ENCODE data around the gene PFDN5.

Gene PFDN5

DNA sequence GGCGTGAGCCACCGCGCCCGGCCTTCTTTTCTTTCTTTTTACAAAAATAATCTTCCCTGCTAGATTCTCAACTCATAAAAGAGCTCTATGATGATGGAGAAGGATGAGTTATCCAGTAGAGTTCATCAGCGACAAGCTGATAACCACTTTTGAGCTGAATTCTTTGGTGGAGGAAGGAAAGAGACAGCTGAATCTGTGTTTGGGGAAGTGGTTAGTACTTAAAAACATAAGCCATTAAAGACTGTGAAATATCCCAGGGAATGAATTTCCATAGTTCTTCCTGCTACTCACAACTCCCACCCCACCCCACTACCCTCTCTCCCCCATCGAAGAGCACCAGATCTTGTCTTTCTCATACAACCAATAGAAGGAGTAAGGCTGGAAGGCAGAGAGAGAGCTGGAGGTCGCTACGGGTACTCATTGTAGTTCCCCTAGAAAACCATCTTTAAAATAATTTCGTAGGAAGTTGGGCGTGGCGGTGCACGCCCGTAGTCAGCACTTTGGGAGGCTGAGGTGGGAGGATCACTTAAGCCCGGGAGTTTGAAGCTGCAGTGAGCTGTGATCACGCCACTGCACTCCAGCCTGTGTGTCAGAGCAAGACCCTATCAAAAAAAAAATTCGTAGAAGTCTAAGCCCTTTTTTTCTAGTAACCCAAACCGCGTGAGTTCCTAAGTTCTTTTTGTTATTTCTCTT is 27.9 kb upstream of the PFDN5 start:
- Histone ChIP-seq H3K4me3 (ENCODE audit: low read length in 2 of 2) (peak overlapping the region; percentile 88 to 90), H3K27me3 (ENCODE audit: control insufficient read depth in 1 of 2, insufficient read depth in 2 of 2, low read length in 2 of 2) (no peaks in the 10 kb centered on the region), H3K36me3 (ENCODE audit: control insufficient read depth in 2 of 2, insufficient read depth in 2 of 2, low read length in 2 of 2) (no peaks in the 10 kb centered on the region), H3K9me3 (ENCODE audit: control insufficient read depth in 2 of 2, low read length in 2 of 2) (no peaks in the 10 kb centered on the region), H3K9ac (ENCODE audit: low read length in 2 of 2) (peak overlapping the region; percentile 55 to 69), H3K4me1 (ENCODE audit: control insufficient read depth, insufficient read depth, low read length) (peaks cover 12% of the 10 kb centered on the region), H3K27ac (ENCODE audit: low read length) (no peak overlapping the region)

DNA sequence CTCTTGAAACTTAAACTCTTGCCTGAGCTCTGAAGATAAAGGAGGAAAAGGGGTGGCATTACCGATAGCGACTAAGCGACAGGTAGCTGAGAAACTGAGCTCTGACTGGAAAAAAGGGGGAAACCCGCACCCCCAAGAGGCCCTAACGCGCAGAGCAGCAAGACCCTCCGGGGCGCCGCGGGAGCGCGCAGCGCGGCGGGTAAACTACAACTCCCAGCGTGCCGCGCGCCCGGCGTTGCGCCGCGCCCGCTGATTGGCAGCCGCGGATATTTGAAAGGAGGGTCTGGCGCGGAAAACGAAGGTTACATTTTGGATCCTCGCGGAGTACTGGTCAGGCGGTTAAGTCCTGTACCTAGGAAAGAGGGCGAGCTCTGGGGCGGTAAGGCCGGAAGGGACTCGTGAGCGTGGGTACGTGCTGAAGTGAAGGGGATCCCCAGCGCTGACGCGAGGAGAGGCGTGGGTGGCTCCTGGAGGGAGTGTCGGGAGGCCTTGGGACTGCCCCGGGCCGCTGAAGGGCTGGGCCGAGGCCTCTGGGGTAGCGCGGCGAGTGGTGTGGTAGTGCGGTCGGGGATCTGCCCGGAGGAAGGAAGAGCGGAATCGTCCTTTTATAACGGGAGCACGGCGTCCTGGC is 27.2 kb upstream of the PFDN5 start, which contains the start of gene ESPL1:
Gene ESPL1 (plus strand): TSS at position 301 of the 631 bp plus-strand sequence. CDS start 468 bp downstream, outside the sequence.
- Histone ChIP-seq H3K36me3 (ENCODE audit: control insufficient read depth in 2 of 2, insufficient read depth in 2 of 2, low read length in 2 of 2) (no peaks in the 10 kb centered on the region), H3K27me3 (ENCODE audit: control insufficient read depth in 1 of 2, insufficient read depth in 2 of 2, low read length in 2 of 2) (no peaks in the 10 kb centered on the region), H3K27ac (ENCODE audit: low read length) (no peak within 1 kb of the TSS), H3K4me1 (ENCODE audit: control insufficient read depth, insufficient read depth, low read length) (peaks cover 12% of the 10 kb centered on the region), H3K9me3 (ENCODE audit: control insufficient read depth in 2 of 2, low read length in 2 of 2) (no peaks in the 10 kb centered on the region), H3K9ac (ENCODE audit: low read length in 2 of 2) (peak within 1 kb of the TSS; percentile 55 to 69), H3K4me3 (ENCODE audit: low read length in 2 of 2) (peak within 1 kb of the TSS; percentile 88 to 90)

DNA sequence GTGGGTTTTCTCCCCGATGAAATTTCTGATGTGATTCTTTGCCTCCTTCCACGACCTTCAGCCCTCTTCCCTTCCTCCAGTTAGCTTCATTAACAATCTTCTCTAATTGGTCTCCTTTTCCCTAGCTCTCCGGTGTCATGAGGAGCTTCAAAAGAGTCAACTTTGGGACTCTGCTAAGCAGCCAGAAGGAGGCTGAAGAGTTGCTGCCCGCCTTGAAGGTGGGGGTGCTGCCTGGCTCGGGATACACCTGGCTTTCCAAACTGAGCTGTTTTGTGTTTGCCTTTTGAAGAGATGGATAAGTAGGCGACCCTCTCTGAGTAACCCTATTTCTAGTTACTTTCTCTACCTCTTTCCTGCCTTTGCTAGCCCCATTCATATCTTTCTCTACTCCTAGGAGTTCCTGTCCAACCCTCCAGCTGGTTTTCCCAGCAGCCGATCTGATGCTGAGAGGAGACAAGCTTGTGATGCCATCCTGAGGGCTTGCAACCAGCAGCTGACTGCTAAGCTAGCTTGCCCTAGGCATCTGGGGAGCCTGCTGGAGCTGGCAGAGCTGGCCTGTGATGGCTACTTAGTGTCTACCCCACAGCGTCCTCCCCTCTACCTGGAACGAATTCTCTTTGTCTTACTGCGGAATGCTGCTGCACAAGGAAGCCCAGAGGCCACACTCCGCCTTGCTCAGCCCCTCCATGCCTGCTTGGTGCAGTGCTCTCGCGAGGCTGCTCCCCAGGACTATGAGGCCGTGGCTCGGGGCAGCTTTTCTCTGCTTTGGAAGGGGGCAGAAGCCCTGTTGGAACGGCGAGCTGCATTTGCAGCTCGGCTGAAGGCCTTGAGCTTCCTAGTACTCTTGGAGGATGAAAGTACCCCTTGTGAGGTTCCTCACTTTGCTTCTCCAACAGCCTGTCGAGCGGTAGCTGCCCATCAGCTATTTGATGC is 26.4 kb upstream of the PFDN5 start:
- no peaks in the 10 kb centered on the region for H3K9me3 ChIP-seq (ENCODE audit: control insufficient read depth in 2 of 2, low read length in 2 of 2)
- peak overlapping the region; percentile 88 to 90 for H3K4me3 ChIP-seq (ENCODE audit: low read length in 2 of 2)
- H3K27me3 ChIP-seq (ENCODE audit: control insufficient read depth in 1 of 2, insufficient read depth in 2 of 2, low read length in 2 of 2): no peaks in the 10 kb centered on the region
- H3K36me3 ChIP-seq (ENCODE audit: control insufficient read depth in 2 of 2, insufficient read depth in 2 of 2, low read length in 2 of 2): no peaks in the 10 kb centered on the region
- H3K27ac ChIP-seq (ENCODE audit: low read length): no peak overlapping the region
- peaks cover 12% of the 10 kb centered on the region for H3K4me1 ChIP-seq (ENCODE audit: control insufficient read depth, insufficient read depth, low read length)
- peak overlapping the region; percentile 55 for H3K9ac ChIP-seq (ENCODE audit: low read length in 2 of 2)

DNA sequence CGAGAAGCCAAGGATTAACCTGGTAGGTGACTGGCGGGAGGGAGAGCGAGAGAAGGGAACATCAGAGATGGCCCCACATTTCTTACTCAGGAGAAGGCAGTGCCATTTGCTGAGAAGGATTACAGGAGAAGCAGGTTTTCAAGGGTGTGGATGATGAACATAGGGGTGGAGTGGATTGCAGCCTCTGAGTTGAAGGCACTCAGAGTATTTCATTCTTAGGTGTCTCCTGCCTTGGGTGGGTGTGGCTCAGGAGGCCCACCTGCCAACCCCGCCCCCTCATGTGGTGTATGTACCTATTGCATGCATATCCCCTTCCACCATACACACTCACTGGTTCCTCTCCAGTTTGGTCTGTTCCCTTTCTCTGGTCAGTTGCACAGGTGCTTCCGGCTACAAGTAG is 20.9 kb upstream of the PFDN5 start:
- Histone ChIP-seq H3K36me3 (ENCODE audit: control insufficient read depth in 2 of 2, insufficient read depth in 2 of 2, low read length in 2 of 2) (no peaks in the 10 kb centered on the region), H3K27ac (ENCODE audit: low read length) (no peak overlapping the region), H3K4me3 (ENCODE audit: low read length in 2 of 2) (no peak overlapping the region), H3K9me3 (ENCODE audit: control insufficient read depth in 2 of 2, low read length in 2 of 2) (no peaks in the 10 kb centered on the region), H3K4me1 (ENCODE audit: control insufficient read depth, insufficient read depth, low read length) (no peaks in the 10 kb centered on the region), H3K27me3 (ENCODE audit: control insufficient read depth in 1 of 2, insufficient read depth in 2 of 2, low read length in 2 of 2) (no peaks in the 10 kb centered on the region), H3K9ac (ENCODE audit: low read length in 2 of 2) (no peak overlapping the region)

DNA sequence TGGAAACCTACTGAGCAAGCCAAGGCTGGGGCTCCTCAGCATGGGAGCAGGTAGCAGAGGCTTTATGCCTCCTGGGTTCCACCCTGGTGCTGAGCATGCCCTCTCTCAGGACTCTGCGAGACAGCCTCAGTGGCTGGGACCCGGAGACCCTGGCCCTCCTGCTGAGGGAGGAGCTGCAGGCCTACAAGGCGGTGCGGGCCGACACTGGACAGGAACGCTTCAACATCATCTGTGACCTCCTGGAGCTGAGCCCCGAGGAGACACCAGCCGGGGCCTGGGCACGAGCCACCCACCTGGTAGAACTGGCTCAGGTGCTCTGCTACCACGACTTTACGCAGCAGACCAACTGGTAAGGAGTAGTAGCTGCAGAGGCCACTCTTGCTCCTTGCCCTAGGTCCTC is 18.8 kb upstream of the PFDN5 start:
- no peak overlapping the region for H3K9ac ChIP-seq (ENCODE audit: low read length in 2 of 2)
- H3K4me3 ChIP-seq (ENCODE audit: low read length in 2 of 2): no peak overlapping the region
- no peaks in the 10 kb centered on the region for H3K4me1 ChIP-seq (ENCODE audit: control insufficient read depth, insufficient read depth, low read length)
- H3K27me3 ChIP-seq (ENCODE audit: control insufficient read depth in 1 of 2, insufficient read depth in 2 of 2, low read length in 2 of 2): no peaks in the 10 kb centered on the region
- H3K36me3 ChIP-seq (ENCODE audit: control insufficient read depth in 2 of 2, insufficient read depth in 2 of 2, low read length in 2 of 2): no peaks in the 10 kb centered on the region
- H3K27ac ChIP-seq (ENCODE audit: low read length): no peak overlapping the region
- H3K9me3 ChIP-seq (ENCODE audit: control insufficient read depth in 2 of 2, low read length in 2 of 2): no peaks in the 10 kb centered on the region

DNA sequence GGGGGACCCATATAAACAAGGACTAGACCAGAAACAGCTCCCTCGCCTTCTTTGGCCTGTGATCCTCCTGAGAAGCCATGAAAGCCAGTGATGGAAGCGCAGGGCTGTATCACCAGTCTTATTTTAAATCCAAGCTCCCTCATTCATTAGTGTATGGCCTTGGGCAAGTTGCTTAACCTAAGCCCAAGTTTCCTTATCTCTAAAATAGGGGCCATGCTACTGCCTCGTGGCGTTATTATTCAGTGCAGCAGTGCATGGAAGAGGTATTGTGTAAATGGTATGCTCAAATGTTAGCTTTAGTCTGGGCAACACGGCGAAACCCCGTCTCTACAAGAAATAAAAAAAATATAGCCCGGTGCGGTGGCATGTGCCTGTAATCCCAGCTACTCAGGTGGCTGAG is 17.4 kb upstream of the PFDN5 start:
- H3K4me3 ChIP-seq (ENCODE audit: low read length in 2 of 2): no peak overlapping the region
- no peak overlapping the region for H3K27ac ChIP-seq (ENCODE audit: low read length)
- H3K27me3 ChIP-seq (ENCODE audit: control insufficient read depth in 1 of 2, insufficient read depth in 2 of 2, low read length in 2 of 2): no peaks in the 10 kb centered on the region
- no peaks in the 10 kb centered on the region for H3K36me3 ChIP-seq (ENCODE audit: control insufficient read depth in 2 of 2, insufficient read depth in 2 of 2, low read length in 2 of 2)
- H3K4me1 ChIP-seq (ENCODE audit: control insufficient read depth, insufficient read depth, low read length): no peaks in the 10 kb centered on the region
- H3K9me3 ChIP-seq (ENCODE audit: control insufficient read depth in 2 of 2, low read length in 2 of 2): no peaks in the 10 kb centered on the region
- no peak overlapping the region for H3K9ac ChIP-seq (ENCODE audit: low read length in 2 of 2)

DNA sequence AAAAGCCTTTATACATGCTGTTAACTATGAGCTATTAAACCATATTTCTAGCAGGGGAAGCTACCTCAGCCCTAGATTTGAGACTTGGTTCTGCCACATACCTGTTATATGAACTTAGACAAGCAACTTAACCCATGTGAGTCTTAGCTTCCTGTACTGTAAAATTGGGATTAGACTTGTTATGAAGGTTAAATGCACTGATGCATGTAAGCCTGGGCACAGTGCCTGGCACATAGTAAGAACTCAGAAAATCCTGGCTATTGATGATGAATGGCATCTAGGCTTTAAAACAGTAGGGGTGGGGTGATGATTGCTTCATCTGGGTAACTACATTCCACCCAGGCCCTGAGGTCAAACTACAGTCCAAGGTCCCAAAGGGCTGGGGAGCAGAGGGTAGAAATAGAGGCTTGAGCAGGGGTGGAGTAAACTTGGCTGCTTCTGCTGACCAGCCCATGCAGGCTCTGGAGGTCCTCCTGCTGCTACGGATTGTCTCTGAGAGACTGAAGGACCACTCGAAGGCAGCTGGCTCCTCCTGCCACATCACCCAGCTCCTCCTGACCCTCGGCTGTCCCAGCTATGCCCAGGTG is 16.0 kb upstream of the PFDN5 start:
- no peaks in the 10 kb centered on the region for H3K9me3 ChIP-seq (ENCODE audit: control insufficient read depth in 2 of 2, low read length in 2 of 2)
- no peaks in the 10 kb centered on the region for H3K4me1 ChIP-seq (ENCODE audit: control insufficient read depth, insufficient read depth, low read length)
- no peaks in the 10 kb centered on the region for H3K27me3 ChIP-seq (ENCODE audit: control insufficient read depth in 1 of 2, insufficient read depth in 2 of 2, low read length in 2 of 2)
- no peaks in the 10 kb centered on the region for H3K36me3 ChIP-seq (ENCODE audit: control insufficient read depth in 2 of 2, insufficient read depth in 2 of 2, low read length in 2 of 2)
- H3K9ac ChIP-seq (ENCODE audit: low read length in 2 of 2): no peak overlapping the region
- no peak overlapping the region for H3K4me3 ChIP-seq (ENCODE audit: low read length in 2 of 2)
- H3K27ac ChIP-seq (ENCODE audit: low read length): no peak overlapping the region

DNA sequence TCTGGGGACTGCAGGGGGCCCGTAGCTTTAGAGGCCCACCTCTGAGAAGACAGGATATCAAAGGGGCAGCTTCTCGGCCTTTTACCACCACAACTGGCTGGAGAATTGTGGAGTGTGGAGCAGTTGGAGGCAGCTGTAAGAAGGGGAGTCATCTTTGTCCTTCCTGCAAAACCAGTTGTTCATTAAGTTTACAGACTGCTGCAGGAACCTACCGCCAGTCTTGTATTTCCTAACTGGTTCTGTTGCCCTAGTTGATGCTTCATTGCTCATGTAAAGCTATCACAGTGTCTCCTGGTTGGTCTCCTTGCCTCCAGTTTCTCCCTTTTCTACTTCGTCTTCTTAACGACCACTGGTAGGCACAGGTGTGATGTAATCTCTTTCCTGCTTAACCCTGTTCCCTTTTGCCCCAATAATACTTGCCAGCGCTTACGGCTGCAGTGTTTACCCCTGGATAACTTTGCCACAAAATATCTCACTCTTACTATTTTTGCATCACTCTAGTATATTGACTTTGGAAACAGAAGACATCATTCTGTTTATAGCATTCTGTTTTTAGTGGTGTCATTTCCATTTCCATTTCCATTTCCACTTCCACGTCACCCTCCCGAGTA is 15.3 kb upstream of the PFDN5 start:
- H3K9me3 ChIP-seq (ENCODE audit: control insufficient read depth in 2 of 2, low read length in 2 of 2): no peaks in the 10 kb centered on the region
- no peak overlapping the region for H3K27ac ChIP-seq (ENCODE audit: low read length)
- no peak overlapping the region for H3K9ac ChIP-seq (ENCODE audit: low read length in 2 of 2)
- H3K4me3 ChIP-seq (ENCODE audit: low read length in 2 of 2): no peak overlapping the region
- no peaks in the 10 kb centered on the region for H3K36me3 ChIP-seq (ENCODE audit: control insufficient read depth in 2 of 2, insufficient read depth in 2 of 2, low read length in 2 of 2)
- H3K4me1 ChIP-seq (ENCODE audit: control insufficient read depth, insufficient read depth, low read length): no peaks in the 10 kb centered on the region
- H3K27me3 ChIP-seq (ENCODE audit: control insufficient read depth in 1 of 2, insufficient read depth in 2 of 2, low read length in 2 of 2): no peaks in the 10 kb centered on the region

DNA sequence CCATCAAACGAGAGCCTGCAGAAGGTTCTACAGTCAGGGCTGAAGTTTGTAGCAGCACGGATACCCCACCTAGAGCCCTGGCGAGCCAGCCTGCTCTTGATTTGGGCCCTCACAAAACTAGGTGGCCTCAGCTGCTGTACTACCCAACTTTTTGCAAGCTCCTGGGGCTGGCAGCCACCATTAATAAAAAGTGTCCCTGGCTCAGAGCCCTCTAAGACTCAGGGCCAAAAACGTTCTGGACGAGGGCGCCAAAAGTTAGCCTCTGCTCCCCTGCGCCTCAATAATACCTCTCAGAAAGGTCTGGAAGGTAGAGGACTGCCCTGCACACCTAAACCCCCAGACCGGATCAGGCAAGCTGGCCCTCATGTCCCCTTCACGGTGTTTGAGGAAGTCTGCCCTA is 8.9 kb upstream of the PFDN5 start:
- Histone ChIP-seq H3K27me3 (ENCODE audit: control insufficient read depth in 1 of 2, insufficient read depth in 2 of 2, low read length in 2 of 2) (no peaks in the 10 kb centered on the region), H3K4me1 (ENCODE audit: control insufficient read depth, insufficient read depth, low read length) (peaks cover 3% of the 10 kb centered on the region), H3K4me3 (ENCODE audit: low read length in 2 of 2) (no peak overlapping the region), H3K27ac (ENCODE audit: low read length) (no peak overlapping the region), H3K9me3 (ENCODE audit: control insufficient read depth in 2 of 2, low read length in 2 of 2) (no peaks in the 10 kb centered on the region), H3K36me3 (ENCODE audit: control insufficient read depth in 2 of 2, insufficient read depth in 2 of 2, low read length in 2 of 2) (no peaks in the 10 kb centered on the region), H3K9ac (ENCODE audit: low read length in 2 of 2) (peak overlapping the region in 1 of 2 donors; percentile 21)

DNA sequence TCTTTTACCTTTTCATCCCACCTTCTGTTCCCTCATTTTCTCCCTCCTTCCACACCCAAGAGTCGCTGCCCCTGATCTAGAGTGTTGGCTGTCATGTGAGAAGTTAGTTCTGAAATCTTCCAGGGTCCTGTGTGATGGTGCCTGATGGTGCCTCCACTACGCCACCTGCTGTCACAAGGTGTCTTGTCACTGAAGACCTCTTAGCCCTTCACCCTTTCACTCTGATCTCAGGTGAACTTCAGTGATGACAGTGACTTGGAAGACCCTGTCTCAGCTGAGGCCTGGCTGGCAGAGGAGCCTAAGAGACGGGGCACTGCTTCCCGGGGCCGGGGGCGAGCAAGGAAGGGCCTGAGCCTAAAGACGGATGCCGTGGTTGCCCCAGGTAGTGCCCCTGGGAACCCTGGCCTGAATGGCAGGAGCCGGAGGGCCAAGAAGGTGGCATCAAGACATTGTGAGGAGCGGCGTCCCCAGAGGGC is 7.6 kb upstream of the PFDN5 start:
- Histone ChIP-seq H3K27ac (ENCODE audit: low read length) (no peak overlapping the region), H3K9me3 (ENCODE audit: control insufficient read depth in 2 of 2, low read length in 2 of 2) (no peaks in the 10 kb centered on the region), H3K4me3 (ENCODE audit: low read length in 2 of 2) (no peak overlapping the region), H3K4me1 (ENCODE audit: control insufficient read depth, insufficient read depth, low read length) (peaks cover 3% of the 10 kb centered on the region), H3K36me3 (ENCODE audit: control insufficient read depth in 2 of 2, insufficient read depth in 2 of 2, low read length in 2 of 2) (no peaks in the 10 kb centered on the region), H3K9ac (ENCODE audit: low read length in 2 of 2) (peak overlapping the region in 1 of 2 donors; percentile 22), H3K27me3 (ENCODE audit: control insufficient read depth in 1 of 2, insufficient read depth in 2 of 2, low read length in 2 of 2) (no peaks in the 10 kb centered on the region)
